GM19455 (cell line): ENCODE measurements around the gene CHRM4.
A peak's percentile ranks its signal among the peaks of the same experiment; 100 is the strongest.

ENCODE experiments used
- ATAC-seq: cut with Tn5 transposase; IDR thresholded peaks from one replicate; pipeline ENCODE4 v1.9.1; 2021; ENCODE audit not compliant: unreplicated experiment

The CHRM4 gene

DNA sequence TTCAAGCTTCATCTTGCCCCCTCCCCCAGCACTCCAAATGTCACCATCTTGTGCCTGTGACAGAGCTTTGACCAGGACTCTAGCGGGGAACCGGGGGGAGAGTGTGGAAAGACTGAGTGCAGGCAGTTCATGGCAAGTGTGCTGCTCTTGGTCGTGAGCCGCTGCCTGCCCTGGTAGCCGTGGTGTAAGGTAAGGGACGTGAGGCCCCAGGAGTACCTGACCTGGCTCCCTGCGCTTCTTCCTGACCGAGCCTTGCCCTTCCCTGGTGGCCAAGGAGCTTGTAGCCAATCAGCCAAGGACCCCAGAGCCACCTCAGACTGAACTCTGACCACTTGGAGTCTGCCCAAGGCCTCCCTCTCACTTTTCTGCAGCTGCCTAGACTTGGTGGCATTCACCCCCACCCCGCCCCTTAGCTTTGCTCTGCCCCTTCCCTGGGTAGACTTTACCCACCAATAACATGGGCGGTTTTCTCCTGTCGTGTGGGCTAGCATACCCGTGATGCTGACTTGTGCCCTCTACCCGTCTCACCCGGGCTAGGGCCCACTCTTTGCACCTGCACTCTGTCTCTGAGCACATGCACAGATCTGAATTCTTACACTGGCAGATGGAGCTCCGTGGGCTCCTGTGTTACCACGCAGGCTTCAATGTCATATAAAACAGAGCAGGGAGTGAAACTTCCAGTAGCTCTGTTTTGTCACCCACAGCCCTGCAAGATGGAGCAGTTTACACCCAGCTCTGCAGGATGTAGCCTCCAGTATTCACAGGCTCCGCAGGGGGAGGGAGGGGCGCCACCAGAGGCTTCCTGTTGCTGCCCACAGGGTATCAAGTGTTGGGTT lies 42.8 kb downstream of the CHRM4 start:
- ATAC-seq, result no peak

DNA sequence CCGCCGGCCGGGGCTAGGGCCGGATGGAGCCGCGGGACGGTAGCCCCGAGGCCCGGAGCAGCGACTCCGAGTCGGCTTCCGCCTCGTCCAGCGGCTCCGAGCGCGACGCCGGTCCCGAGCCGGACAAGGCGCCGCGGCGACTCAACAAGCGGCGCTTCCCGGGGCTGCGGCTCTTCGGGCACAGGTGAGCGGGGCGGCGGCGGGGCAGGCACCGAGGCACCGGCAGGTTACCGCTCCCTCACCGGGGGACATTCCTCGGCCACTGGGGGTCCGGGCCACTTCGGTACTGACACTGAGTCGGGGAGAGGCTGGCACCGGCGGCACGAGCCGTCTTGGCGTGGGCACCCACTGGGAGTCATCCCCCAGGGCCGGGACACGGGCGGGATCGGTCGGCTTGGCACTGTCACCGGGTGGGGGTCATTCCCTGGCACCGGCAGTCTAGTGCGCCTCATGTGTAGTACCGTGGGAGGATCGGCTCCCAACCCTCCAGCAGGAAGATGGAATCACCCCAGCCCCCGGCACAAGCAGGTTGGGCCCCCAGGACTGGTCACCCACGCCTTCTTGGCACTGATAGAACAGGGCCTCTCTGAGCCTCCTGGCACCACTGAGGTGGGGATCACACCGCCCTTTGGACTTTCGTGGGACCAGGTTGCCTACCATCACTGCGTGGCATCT lies 43.8 kb downstream of the CHRM4 start:
- no peak for ATAC-seq

DNA sequence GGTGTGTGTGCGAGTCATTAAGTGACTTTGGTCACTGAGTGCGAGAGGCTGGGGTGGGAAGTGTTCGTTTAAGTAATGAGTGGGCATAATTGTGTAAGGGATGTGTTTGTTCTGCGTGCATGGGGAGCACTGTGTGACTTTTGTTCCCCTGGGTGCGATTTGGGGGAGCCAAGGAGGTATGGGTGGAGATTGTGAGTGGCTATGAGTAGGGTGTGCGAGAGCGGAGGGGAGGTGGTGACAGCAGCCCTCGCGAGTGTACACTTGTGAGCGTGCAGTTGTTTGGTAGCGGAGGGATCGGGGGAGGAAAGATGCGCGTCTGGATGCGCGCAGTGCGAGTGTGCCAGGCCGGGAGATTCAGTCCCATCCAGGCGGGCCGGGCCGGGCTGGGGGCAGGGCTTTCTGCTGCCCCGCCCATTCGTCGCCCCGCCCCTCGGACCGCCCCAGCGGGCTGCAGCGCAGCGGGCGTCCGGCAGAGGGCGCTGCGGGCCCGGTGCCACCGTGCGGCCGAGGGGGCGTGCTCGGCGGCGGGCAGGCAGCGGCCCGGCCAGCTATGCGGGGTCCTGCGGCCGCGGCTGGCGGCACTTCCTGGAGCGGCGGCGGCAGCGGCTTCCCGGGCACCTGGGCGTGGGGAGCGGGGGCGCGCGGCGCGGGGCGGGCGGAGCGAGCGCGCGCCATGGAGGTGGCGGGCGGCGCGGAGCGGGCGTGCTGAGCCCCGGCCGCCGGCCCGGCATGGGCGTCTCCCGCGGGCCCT lies 44.5 kb downstream of the CHRM4 start, which contains the start of gene DGKZ:
Gene DGKZ, plus strand, starts transcription at position 578 of the 751 bp plus-strand sequence. CDS start 197 bp downstream, outside the sequence.
- ATAC-seq, result peak; percentile 61

DNA sequence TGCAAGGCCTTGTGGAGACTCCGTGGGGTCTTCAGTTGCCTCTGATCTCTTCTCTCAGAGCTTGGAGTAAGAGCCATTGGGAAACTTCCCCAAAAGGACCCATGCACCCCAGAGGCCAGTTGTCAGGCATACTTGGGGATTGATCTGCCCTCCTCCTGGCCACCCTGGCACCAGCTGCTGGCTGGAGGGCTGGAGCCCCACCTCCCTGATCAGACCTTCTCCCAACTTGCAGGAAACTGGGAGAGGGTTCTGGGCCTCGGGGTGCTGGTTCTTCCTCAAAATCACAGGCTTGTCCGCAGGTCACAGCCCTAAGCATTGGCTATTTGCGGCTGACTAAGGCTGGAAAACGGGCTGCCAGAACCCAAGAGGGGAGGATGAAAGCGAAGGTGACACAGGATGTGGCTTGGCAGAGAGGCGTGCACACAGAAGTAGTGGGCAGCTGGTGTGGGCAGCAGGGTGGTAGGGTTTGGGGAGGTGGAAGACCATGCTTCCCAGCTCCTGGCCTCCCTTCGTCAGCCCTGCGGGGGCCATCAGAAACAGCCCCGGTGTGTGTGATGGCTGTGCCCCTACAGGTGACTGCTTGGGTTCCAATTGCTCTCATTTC lies 45.6 kb downstream of the CHRM4 start:
- ATAC-seq, result no peak

DNA sequence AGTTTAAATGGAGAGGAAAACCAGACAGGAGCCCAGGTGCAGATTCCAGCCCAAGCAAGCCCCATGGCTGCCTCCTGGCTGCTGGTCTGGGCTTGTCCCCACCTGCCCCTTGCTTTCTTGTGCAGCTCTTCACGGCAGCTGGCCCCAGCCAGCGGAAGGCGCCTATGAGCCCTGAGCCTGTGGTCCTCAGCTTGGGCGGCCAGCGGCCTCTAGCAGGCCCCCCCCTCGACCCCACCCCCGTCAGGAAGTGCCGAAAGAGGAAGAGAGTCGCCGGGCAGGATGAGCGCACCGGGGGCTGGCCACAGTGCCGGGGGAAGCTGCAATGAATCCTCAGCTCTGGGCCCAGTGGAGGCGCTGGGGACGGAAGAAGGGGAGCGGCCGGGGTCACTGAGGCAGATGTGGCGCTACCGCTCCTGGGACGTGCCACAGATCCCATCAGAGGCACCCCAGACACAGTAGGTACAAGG lies 46.4 kb downstream of the CHRM4 start:
- ATAC-seq, result no peak

DNA sequence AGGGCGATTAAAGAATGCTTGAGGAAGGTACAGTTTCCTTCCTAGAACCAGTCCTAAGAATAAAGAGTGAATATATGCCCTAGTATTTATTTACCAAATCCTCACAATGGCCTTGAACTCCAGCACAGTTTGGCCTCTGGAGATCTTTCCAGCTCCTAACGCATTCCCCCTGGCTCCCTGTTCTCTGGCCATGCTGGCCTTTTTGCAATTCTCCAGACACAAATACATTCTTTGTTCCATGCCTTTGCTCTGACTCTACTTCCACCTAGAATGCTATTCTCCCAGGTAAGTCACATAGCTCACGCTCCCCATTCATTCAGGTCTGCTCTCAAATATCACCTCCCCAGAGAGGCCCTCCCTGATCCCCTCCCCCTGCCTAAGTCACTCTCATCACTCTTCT lies 48.1 kb downstream of the CHRM4 start:
- no peak for ATAC-seq

DNA sequence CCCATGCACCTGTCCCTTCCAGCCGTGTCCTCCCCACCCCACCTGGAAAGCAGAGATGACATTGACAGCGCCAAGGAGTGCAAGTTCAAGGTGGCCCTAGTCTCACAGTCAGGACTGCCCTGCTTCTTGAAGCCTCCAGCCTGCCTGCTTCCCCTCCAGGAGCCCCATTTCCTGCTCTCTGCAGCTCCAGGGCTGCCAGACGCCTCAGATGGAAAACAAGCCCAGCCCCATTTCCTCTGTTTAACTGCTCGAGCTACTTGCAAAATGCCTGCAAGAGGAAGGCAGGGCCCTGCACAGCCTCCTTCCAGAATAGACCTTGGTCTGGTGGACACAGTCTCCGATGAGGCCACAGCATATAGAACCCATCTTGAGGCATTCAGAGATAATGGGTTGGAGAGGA lies 49.3 kb downstream of the CHRM4 start:
- ATAC-seq, result no peak

DNA sequence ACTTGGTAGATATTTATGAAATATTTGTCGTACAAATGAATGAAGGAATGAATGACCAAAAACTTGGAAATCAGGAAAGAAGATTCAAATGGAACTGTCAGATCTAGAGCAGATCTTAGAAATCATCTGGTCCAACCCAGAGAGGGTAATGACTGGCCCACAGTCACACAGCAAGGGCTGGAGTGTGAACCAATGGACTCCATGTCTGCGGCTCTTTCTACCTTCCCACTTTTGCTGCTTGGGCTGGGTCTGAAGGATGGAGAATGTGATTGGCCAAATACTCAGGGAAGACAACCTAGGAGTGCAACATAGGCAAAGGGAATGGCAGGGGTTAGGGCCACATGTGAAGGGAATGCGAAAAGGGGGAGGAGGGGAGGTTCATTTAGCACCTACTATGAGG lies 50.1 kb downstream of the CHRM4 start:
- ATAC-seq, result no peak

DNA sequence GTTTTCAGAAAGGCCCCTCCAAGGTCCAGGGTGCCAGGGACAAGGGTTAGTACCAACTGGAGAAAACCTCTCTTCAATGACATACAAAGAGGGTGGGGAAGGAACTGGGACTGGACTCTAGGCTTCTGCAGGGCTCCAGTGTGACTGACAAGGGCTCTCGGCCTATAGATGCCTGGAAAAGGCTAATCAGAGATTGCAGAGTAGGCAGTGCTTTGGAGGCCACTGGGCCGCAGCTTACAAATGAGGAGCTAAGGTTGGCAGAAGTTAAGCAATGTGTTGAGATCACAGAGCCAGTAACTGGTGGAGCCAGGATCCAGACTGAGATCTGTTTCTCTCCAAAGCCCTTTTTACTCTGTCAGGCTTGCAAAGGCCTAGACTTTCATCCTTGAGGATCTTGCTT lies 51.8 kb downstream of the CHRM4 start:
- no peak for ATAC-seq

DNA sequence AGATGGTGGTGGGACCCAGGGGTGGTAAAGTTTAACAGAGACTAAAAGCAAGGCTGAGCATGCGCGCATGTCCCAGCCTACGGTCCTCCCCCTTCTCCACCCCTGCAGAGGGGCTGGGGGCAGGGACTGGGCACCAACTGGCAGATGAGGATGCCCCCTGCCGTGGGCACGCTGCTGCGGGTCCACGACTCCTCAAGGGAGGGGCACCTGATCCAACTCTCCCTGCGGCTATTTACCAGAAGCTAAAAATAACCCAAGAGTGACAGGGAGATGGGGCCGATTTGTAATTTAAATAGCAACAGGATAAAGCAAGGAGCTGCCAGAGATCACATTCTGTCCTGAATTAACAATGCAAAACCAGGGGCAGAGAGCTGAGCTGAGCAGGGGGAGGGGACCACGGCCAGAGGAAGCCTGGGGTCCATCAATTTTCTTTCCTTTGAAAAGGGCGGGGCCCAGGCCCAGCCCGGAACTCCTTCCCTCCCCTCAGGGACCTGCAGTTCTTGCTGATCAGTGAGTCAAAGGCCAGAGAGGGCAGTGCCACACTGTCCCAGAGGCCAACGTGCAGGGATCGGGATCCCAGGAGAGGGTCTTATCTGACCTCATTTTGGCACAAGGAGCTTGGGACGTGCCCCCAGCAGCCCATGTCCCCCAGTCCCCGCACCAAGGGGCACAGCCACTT lies 52.4 kb downstream of the CHRM4 start:
- ATAC-seq, result no peak

DNA sequence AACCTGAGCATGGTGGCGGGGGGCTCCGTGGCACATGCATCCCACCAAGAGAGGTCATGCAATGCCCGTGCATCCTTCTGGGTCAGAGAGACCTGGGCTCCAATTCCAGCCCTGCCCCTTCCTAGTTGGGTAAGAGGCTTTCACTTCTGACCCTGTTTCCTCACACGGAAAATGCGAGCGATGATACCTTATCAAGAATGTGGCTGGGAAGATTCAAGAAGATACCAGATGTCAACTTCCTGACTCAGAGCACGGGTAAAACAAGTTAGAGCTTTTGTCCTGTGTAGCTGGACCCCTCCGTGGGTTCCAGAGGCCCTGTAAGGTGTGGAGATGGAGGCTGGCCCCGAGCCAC lies 53.0 kb downstream of the CHRM4 start:
- ATAC-seq, result no peak

DNA sequence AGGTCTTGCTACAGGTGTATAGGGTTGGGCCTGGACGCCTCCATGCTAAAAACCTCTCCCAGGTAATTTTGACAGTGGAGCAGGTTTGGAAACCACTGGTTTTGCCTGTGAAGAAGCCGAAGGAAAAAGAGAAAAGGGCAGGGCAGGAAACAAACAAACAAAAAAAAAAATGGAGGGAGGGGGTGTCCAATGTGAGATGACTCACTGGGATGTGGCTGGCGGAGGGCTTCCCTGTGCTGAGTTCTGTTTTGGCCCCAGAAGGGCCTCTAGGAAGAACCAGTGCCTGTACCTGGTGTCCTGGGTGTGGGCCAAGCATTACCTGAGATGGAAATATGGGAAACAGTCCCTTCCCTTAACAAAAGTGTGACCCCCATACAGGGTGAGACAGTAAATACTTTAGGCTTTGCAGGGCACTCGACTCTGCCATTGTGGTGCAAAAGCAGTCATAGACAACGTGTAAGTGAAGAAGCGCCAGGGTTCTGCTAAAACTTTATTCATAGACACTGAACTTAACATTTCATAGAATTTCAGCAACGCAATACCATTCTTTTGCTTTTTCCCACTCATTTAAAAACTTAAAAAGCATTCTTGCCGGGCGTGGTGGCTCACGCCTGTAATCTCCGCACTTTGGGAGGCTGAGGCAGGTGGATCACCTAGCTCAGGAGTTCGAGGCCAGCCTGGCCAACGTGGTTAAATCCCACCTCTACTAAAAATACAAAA lies 53.8 kb downstream of the CHRM4 start:
- ATAC-seq, result no peak

DNA sequence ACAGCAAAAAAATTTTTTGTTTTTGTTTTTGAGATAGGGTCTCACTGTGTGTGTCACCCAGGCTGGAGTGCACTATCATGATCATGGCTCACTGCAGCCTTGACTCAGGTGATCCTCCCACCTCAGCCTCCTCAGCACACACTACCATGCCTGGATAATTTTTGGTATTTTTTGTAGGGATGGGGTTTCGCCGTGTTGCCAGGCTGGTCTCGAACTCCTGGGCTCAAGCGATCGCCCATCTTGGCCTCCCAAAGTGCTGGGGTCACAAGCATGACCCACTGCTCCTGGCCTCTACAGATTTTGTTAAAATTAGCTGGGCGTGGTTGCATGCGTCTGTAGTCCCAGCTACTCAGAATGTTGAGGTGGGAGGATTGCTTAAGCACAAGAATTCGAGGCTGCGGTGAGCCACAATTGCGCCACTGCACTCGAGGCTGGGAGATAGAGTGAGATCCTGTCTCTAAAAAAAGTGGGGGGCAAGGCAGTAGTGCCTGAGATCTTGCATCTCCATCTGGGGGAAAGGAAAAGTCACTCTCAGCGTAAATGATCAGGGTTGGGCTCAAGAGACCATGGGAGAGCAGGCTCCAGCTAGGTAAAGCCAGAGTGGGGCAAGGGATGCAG lies 54.9 kb downstream of the CHRM4 start:
- no peak for ATAC-seq

DNA sequence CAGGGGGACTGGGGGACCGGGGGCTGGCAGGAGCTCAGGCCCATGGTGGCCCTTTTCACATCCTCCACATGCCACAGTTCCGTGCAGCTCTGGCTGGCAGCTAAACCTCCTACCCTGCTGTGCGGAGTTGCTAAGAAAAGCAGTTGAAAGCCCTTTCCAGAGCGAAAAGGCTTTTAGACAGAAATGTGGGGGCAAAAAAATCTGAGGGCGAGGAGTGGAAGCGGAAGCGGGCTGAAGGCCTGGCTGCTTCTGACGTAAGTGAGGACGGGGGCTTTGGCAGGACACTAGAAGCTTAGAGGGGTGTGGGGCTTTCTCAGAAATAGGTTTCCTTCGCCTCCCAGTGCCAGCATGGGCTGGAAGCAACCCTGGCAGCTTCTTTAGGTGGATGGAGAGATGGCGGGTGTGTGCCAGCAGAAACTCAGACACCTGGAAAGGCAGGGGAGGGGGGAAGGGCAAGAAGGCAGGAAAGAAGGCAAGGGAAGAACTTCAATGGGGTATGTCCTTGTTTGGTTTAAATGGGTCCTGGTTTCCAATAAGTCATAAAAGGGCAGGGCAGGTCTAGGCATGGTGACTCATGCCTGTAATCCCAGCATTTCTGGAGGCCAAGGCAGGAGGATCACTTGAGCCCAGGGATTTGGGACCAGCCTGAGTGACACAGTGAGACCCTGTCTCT lies 55.5 kb downstream of the CHRM4 start:
- no peak for ATAC-seq

DNA sequence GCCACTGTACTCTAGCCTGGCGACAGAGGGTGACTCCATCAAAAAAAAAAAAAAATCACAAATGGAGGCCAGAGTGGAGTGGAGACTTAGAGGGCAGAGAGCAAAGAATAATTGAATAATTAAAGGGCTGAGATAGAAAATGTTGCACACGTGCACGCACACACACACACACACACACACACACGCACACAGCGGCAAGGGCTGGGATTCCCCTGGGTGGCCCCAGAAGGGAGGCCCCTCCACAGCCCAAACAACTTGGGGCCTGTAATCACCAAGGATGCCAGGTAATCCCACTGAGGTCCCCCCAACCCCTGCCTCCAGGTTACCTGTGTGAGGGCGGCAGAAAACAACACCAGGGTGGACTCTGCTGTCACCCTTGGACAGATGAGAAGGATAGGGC lies 56.3 kb downstream of the CHRM4 start:
- no peak for ATAC-seq

DNA sequence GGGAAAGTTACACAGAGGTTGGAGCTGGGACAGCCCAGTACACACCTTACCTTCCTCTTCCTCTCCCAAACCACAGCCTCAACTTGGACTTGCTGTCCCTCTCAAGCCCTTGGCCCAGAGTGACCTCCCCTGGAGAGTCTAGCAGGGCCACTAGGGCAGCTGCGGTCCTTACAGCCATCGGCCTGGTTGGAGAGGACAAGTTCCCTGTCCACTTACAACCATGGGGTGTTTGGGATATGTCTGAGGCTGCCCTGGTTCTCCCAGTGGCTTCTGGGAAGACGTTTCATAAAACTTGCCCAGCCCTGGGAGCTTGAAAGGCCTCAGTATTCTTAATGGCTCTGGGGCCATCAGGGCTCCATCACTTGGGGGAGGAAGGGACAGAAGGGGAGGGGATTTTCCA lies 57.4 kb downstream of the CHRM4 start:
- no peak for ATAC-seq
